SJSA1 (cell line): Measurements from ENCODE around the gene MORN1. TPM values are rescaled to one million over a fixed set of nuclear protein-coding genes. Genes with fewer than 3 reads are reported as not detected.

Experiments
- DNase-seq, 2 experiments: peaks; one replicate each; pipeline ENCODE4 v3.0.0-alpha.2; 2015 to 2020; ENCODE audit warnings: low spot score in 2 of 2, low read depth in 1 of 2
- H3K27ac ChIP-seq: fragments of 250-450 bp; sonication (Bioruptor Pico); 2 replicates; pipeline ENCODE4 v1.5.1; 2020; ENCODE audit warnings: mild to moderate bottlenecking, moderate library complexity
- H3K27me3 ChIP-seq: fragments of 250-450 bp; sonication (Bioruptor Pico); replicated peaks from 2 replicates; pipeline ENCODE4 v1.5.1; 2020; ENCODE audit warnings: mild to moderate bottlenecking, moderate library complexity
- H3K36me3 ChIP-seq: fragments of 250-450 bp; sonication (Bioruptor Pico); 2 replicates; pipeline ENCODE4 v1.5.1; 2020; ENCODE audit warnings: mild to moderate bottlenecking
- H3K4me1 ChIP-seq: fragments of 250-450 bp; sonication (Bioruptor Pico); replicated peaks from 2 replicates; pipeline ENCODE4 v1.6.1; 2021; ENCODE audit warnings: mild to moderate bottlenecking
- H3K4me3 ChIP-seq: fragments of 250-450 bp; sonication (Bioruptor Pico); 2 replicates; pipeline ENCODE4 v1.5.1; 2020; ENCODE audit warnings: mild to moderate bottlenecking
- H3K9me3 ChIP-seq: fragments of 250-450 bp; sonication (Bioruptor Pico); replicated peaks from 2 replicates; pipeline ENCODE4 v1.5.1; 2020; ENCODE audit warnings: mild to moderate bottlenecking
- total RNA-seq: library from RNA; depleted of rRNA; stranded (reverse); fragments of >200 nt; shearing (Covaris generic); gene quantifications from 2 replicates; pipeline ENCODE4 v1.2.3, GENCODE V29; 2014

Gene MORN1
- total RNA-seq, 1 experiment from 2014 or later = 5.0 TPM

GRCh38 chr1:2396059-2396458 lies 4.7 kb upstream of the MORN1 start:
- Histone ChIP-seq H3K36me3 (peaks cover 90% of the 10 kb centered on the region), H3K4me1 (peaks cover 16% of the 10 kb centered on the region), H3K27me3 (no peaks in the 10 kb centered on the region), H3K27ac (no peak overlapping the region), H3K4me3 (no peak overlapping the region), H3K9me3 (no peaks in the 10 kb centered on the region)
- no peak for DNase-seq

GRCh38 chr1:2395245-2395644 lies 3.9 kb upstream of the MORN1 start:
- H3K36me3 ChIP-seq = peaks cover 84% of the 10 kb centered on the region
- no peaks in the 10 kb centered on the region for H3K9me3 ChIP-seq
- DNase-seq = no peak
- no peak overlapping the region for H3K27ac ChIP-seq
- peaks cover 19% of the 10 kb centered on the region for H3K4me1 ChIP-seq
- H3K4me3 ChIP-seq = no peak overlapping the region
- H3K27me3 ChIP-seq = no peaks in the 10 kb centered on the region

GRCh38 chr1:2394761-2395160 lies 3.4 kb upstream of the MORN1 start:
- Histone ChIP-seq H3K27me3 (no peaks in the 10 kb centered on the region), H3K9me3 (no peaks in the 10 kb centered on the region), H3K4me1 (peaks cover 23% of the 10 kb centered on the region), H3K4me3 (no peak overlapping the region), H3K27ac (no peak overlapping the region), H3K36me3 (peaks cover 79% of the 10 kb centered on the region)
- DNase-seq = no peak

GRCh38 chr1:2394220-2394619 lies 2.9 kb upstream of the MORN1 start:
- no peak overlapping the region for H3K4me3 ChIP-seq
- DNase-seq = no peak
- peaks cover 74% of the 10 kb centered on the region for H3K36me3 ChIP-seq
- peaks cover 23% of the 10 kb centered on the region for H3K4me1 ChIP-seq
- no peaks in the 10 kb centered on the region for H3K27me3 ChIP-seq
- H3K9me3 ChIP-seq = no peaks in the 10 kb centered on the region
- H3K27ac ChIP-seq = no peak overlapping the region

- peaks cover 66% of the 10 kb centered on the region for H3K36me3 ChIP-seq
- H3K27me3 ChIP-seq = no peaks in the 10 kb centered on the region
- H3K9me3 ChIP-seq = no peaks in the 10 kb centered on the region
- H3K4me1 ChIP-seq = peaks cover 23% of the 10 kb centered on the region
- no peak overlapping the region for H3K4me3 ChIP-seq
- no peak overlapping the region for H3K27ac ChIP-seq
- no peak for DNase-seq
Observed at GRCh38 chr1:2393471-2393877, 2.1 kb upstream of the MORN1 start.

GRCh38 chr1:2392686-2393085 lies 1.3 kb upstream of the MORN1 start:
- Histone ChIP-seq H3K9me3 (no peaks in the 10 kb centered on the region), H3K4me1 (peaks cover 23% of the 10 kb centered on the region), H3K27ac (peak overlapping the region; percentile 52; the same call in 1 of the 2 replicates), H3K4me3 (peak overlapping the region; percentile 86), H3K36me3 (peaks cover 62% of the 10 kb centered on the region), H3K27me3 (no peaks in the 10 kb centered on the region)
- no peak for DNase-seq

DNA sequence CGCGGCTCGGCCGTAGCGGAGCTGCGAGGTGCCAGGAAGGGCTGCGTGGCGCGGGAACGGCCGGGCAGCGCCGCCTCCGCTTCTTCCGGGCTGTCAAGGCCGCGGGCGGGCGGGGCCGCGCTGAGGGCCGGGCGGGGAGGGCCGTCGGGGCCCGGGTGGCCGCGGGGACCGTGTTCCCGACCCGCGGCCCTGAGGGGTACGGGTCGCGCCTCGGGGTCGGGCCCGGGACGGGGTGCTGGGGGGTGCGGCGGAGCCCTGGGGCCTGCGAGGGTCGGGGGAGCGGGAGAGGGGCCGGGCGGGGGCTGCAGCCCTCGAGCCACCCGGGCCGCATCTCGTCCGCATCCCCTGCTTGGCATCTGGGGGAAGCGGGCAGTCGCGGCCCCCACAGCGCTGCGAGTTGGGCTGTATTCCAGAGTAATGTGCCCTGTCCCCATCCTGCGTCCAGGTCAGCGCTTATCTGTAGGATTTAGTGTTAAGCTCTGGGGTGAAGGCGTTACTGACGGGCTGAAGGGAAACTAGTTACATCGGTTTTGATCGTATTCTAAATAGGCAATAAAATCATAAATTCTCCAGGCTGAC lies 666 bp upstream of the MORN1 start:
- Histone ChIP-seq H3K9me3 (no peaks in the 10 kb centered on the region), H3K27me3 (no peaks in the 10 kb centered on the region), H3K36me3 (peaks cover 60% of the 10 kb centered on the region), H3K4me1 (peaks cover 23% of the 10 kb centered on the region), H3K4me3 (peak overlapping the region; percentile 86), H3K27ac (peak overlapping the region; percentile 52)
- no peak for DNase-seq

DNA sequence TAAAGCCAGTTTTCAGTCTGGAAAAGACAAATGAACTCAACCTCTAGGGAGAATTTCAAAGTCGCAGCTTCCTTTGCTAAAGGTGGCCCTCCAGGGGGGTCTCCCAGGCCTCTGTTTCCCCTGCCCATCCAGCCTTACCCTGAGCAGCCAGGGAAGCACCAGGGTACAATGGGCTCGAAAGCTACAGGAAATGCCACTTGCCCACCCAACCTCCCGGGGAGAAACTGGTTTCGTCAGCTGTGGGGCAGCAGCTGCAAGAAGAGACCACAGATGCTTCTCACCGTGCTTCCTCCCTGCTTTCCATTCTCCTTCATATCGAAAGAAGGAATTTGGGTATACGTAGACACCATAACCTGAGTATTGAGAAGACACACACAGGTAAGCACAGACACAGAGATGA lies 1.7 kb downstream of the MORN1 start:
- Histone ChIP-seq H3K36me3 (peaks cover 38% of the 10 kb centered on the region), H3K27me3 (no peaks in the 10 kb centered on the region), H3K4me1 (peaks cover 33% of the 10 kb centered on the region), H3K27ac (no peak overlapping the region), H3K9me3 (no peaks in the 10 kb centered on the region), H3K4me3 (no peak overlapping the region)
- DNase-seq = no peak

GRCh38 chr1:2388004-2388913 lies 3.1 kb downstream of the MORN1 start:
- peaks cover 24% of the 10 kb centered on the region for H3K36me3 ChIP-seq
- no peak for DNase-seq
- peaks cover 30% of the 10 kb centered on the region for H3K4me1 ChIP-seq
- H3K27me3 ChIP-seq = no peaks in the 10 kb centered on the region
- no peaks in the 10 kb centered on the region for H3K9me3 ChIP-seq
- H3K4me3 ChIP-seq = no peak overlapping the region
- H3K27ac ChIP-seq = no peak overlapping the region

- H3K27ac ChIP-seq = no peak overlapping the region
- no peak for DNase-seq
- no peaks in the 10 kb centered on the region for H3K27me3 ChIP-seq
- H3K4me3 ChIP-seq = no peak overlapping the region
- peaks cover 14% of the 10 kb centered on the region; the same call in 1 of the 2 replicates for H3K36me3 ChIP-seq
- H3K4me1 ChIP-seq = peaks cover 20% of the 10 kb centered on the region
- no peaks in the 10 kb centered on the region for H3K9me3 ChIP-seq
Observed at GRCh38 chr1:2386636-2387611, 4.4 kb downstream of the MORN1 start.

- Histone ChIP-seq H3K4me3 (no peak overlapping the region), H3K27me3 (no peaks in the 10 kb centered on the region), H3K36me3 (peaks cover 10% of the 10 kb centered on the region; the same call in 1 of the 2 replicates), H3K27ac (no peak overlapping the region), H3K4me1 (peaks cover 24% of the 10 kb centered on the region), H3K9me3 (no peaks in the 10 kb centered on the region)
- no peak for DNase-seq
Observed at GRCh38 chr1:2385606-2386280, 5.6 kb downstream of the MORN1 start.

DNA sequence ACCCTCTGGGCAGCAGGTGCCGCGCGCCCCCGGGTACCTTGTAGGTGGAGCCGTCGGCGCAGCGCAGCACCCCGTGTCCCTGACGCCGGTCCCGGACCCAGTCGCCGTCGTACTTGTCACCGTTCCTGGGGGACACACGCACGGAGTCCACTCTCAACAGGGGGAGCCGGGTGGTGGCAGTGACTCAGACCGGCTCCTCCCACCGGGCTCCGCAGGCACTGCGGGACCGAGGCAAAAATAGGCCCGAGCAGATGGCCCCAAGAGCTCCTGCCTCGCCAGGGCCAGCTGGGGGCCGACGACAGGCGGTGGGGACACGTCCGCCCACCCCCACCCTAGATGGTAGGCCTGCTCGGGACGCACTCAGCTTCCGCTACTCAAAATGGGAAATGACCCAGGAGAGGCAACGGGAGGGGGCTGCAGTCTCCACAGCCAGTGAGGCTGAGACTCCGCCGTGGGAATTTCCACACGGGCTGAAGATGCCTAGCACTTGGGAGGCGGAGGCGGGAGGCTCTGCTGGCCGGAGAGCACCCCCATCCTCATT lies 6.3 kb downstream of the MORN1 start:
- no peak overlapping the region for H3K4me3 ChIP-seq
- no peaks in the 10 kb centered on the region for H3K9me3 ChIP-seq
- peaks cover 10% of the 10 kb centered on the region; the same call in 1 of the 2 replicates for H3K36me3 ChIP-seq
- H3K27ac ChIP-seq = no peak overlapping the region
- H3K27me3 ChIP-seq = no peaks in the 10 kb centered on the region
- H3K4me1 ChIP-seq = peaks cover 17% of the 10 kb centered on the region
- no peak for DNase-seq
